IgD-negative memory B cell (primary cell): ENCODE measurements around the gene MSLN. TPM values are rescaled to one million over a fixed set of nuclear protein-coding genes. Genes with fewer than 3 reads are reported as not detected.

Experiments
- H3K27ac Mint-ChIP-seq, 3 donors: one replicate each; pipeline ENCODE4 v1.8.0; 2020 to 2022; ENCODE audit warnings: mild to moderate bottlenecking in 3 of 3, mixed read lengths in 3 of 3, moderate library complexity in 1 of 3
- H3K27me3 Mint-ChIP-seq: one replicate; pipeline ENCODE4 v1.8.0; 2021; ENCODE audit warnings: mixed read lengths
- H3K36me3 Mint-ChIP-seq: one replicate; pipeline ENCODE4 v1.8.0; 2020; ENCODE audit warnings: mild to moderate bottlenecking, mixed read lengths
- H3K4me1 Mint-ChIP-seq, 3 donors: one replicate each; pipeline ENCODE4 v1.8.0; 2020 to 2022; ENCODE audit warnings: mixed read lengths in 3 of 3, mild to moderate bottlenecking in 1 of 3
- H3K4me3 Mint-ChIP-seq, 4 donors: one replicate each; pipeline ENCODE4 v1.8.0; 2020 to 2022; ENCODE audit warnings: mild to moderate bottlenecking in 4 of 4, mixed read lengths in 4 of 4, moderate library complexity in 3 of 4
- H3K9me3 Mint-ChIP-seq, 3 donors: one replicate each; pipeline ENCODE4 v1.8.0; 2020 to 2021; ENCODE audit warnings: mixed read lengths in 3 of 3, mild to moderate bottlenecking in 1 of 3
- polyA plus RNA-seq: library from polyadenylated mRNA; unstranded; fragments of 300-500 nt; fragmentation: Illumina TruSeq; gene quantifications from one replicate; pipeline ENCODE4 v1.2.3, GENCODE V29; 2021

The MSLN gene
- polyA plus RNA-seq, 1 donor from 2014 or later = not detected

DNA sequence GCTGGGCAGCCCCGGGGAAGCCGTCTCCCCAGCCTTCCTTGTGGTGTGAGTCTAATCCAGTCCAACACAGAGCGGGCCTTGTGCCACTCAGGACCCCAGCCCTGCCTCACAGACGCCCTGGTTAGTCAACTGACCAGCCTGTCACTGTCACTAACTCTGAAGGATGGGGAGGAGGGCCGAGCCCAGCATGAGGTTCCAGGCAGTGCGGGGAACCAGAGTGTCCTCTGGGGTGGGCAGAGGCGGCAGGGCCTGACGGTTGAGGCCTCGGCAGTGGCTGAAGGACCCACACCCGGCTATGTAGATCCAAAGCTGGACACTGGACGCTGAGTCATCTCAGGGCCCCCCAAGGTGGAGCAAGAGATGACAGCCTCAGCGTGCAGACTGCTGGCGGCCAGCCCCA is 19.0 kb downstream of the MSLN start:
- H3K4me3 Mint-ChIP-seq = no peak overlapping the region
- H3K27ac Mint-ChIP-seq = no peak overlapping the region
- peaks cover 9% of the 10 kb centered on the region for H3K27me3 Mint-ChIP-seq
- no peaks in the 10 kb centered on the region for H3K9me3 Mint-ChIP-seq
- H3K4me1 Mint-ChIP-seq = peaks cover 0 to 2% (median 0%) of the 10 kb centered on the region in 3 donors
- no peaks in the 10 kb centered on the region for H3K36me3 Mint-ChIP-seq

GRCh38 chr16:780296-780695 is 19.8 kb downstream of the MSLN start:
- H3K4me1 Mint-ChIP-seq = peaks cover 0 to 6% (median 0%) of the 10 kb centered on the region in 3 donors
- no peak overlapping the region for H3K27ac Mint-ChIP-seq
- H3K36me3 Mint-ChIP-seq = no peaks in the 10 kb centered on the region
- no peak overlapping the region for H3K4me3 Mint-ChIP-seq
- no peaks in the 10 kb centered on the region for H3K9me3 Mint-ChIP-seq
- peaks cover 9% of the 10 kb centered on the region for H3K27me3 Mint-ChIP-seq

DNA sequence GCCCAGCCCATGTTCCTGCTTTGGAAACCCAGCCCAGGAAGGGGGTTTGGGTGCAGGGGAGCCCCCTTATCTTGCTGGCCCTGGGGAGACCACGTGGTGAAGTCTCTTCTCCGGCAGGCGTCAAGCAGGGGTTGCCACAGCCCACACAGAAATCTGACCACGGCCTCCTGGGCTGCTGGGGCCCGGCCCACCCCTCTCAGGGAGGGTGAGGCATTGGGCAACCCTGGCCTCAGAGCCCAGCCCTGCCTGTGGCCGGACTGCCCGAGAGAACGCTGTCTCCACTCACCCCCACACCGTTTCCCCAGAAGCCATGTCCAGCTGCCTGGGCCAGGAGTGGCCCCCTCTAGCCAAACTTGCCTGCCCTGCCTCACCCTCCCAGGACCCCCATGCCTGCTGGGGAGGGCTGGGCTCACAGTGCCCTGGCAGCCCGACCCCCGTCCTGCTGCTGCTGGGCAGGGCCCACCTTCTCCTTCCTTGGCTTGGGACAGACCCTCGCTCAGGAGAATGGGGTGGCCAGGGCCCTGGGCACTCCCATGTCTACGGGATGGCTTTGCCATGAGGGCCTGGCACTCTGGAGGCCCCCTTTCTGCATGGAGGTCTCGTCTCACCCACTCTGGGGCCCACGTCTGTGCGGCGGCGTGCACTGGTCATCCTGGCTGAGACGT is 20.9 kb downstream of the MSLN start:
- Mint-ChIP-seq H3K4me3 (no peak overlapping the region), H3K27ac (no peak overlapping the region), H3K36me3 (no peaks in the 10 kb centered on the region), H3K4me1 (peaks cover 0 to 6% (median 2%) of the 10 kb centered on the region in 3 donors), H3K9me3 (no peaks in the 10 kb centered on the region), H3K27me3 (peaks cover 9% of the 10 kb centered on the region)

- Mint-ChIP-seq H3K4me3 (no peak overlapping the region), H3K27ac (no peak overlapping the region), H3K27me3 (peaks cover 8% of the 10 kb centered on the region), H3K36me3 (no peaks in the 10 kb centered on the region), H3K4me1 (peaks cover 0 to 6% (median 4%) of the 10 kb centered on the region in 3 donors), H3K9me3 (no peaks in the 10 kb centered on the region)
These were observed 21.7 kb downstream of the MSLN start for GRCh38 chr16:782258-782657.

DNA sequence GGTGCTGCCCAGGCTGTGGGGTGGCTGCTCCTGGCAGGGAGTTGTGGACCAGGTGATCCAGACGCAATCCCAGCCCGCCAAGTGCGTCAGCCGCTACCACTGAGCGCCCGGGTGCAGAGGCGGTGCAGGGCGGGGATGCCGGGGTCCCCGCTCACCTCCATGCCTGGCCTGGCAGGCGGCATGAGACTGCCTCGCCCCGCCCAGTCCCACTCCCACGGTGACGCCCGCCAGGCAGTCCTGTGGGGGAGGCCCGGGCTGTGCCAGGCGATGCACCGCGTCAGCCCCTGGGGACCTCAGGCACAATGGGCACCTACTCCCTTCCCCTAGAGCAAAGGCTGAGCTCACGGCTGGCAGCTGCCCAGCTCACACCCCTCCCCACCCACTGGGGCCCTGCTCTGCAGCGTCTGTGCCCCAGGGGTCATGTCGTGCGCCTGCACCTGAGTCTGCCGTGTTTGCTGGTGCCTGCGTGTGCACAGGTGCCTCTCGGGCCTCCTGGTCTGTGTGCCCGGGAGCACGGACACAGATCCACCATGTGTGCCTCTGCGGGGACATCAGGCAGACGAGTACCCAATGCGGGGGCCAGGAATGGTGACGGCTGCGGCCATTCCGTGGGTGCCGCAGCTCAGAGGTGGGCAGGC is 22.4 kb downstream of the MSLN start:
- Mint-ChIP-seq H3K36me3 (no peaks in the 10 kb centered on the region), H3K4me1 (peaks cover 0 to 4% (median 4%) of the 10 kb centered on the region in 3 donors), H3K27ac (no peak overlapping the region), H3K4me3 (no peak overlapping the region), H3K9me3 (no peaks in the 10 kb centered on the region), H3K27me3 (peaks cover 4% of the 10 kb centered on the region)

GRCh38 chr16:783404-784161 is 23.0 kb downstream of the MSLN start:
- Mint-ChIP-seq H3K9me3 (no peaks in the 10 kb centered on the region), H3K36me3 (no peaks in the 10 kb centered on the region), H3K4me3 (no peak overlapping the region), H3K27me3 (peaks cover 2% of the 10 kb centered on the region), H3K27ac (no peak overlapping the region), H3K4me1 (peaks cover 0 to 4% (median 4%) of the 10 kb centered on the region in 3 donors)

DNA sequence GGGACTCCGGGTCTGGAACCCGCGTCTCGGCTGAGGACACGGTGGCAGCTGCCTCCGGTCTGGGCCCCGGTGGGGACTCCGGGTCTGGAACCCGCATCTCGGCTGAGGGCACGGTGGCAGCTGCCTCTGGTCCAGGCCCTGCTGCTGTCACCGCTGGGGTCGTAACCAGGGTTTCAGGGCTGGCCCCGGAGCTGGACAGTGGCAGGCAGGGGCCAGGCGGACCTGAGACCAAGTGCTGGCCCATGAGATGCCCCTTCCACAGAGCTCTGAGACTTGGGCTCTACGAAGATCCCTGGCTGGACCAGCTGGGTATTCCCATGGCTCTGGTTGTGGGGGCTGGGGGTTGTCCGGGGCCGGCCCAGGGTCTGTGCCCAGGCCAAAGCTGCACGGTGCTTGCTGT is 23.9 kb downstream of the MSLN start:
- Mint-ChIP-seq H3K4me3 (no peak overlapping the region), H3K4me1 (peaks cover 0 to 4% (median 4%) of the 10 kb centered on the region in 3 donors), H3K9me3 (no peaks in the 10 kb centered on the region), H3K36me3 (no peaks in the 10 kb centered on the region), H3K27ac (no peak overlapping the region), H3K27me3 (peaks cover 2% of the 10 kb centered on the region)

DNA sequence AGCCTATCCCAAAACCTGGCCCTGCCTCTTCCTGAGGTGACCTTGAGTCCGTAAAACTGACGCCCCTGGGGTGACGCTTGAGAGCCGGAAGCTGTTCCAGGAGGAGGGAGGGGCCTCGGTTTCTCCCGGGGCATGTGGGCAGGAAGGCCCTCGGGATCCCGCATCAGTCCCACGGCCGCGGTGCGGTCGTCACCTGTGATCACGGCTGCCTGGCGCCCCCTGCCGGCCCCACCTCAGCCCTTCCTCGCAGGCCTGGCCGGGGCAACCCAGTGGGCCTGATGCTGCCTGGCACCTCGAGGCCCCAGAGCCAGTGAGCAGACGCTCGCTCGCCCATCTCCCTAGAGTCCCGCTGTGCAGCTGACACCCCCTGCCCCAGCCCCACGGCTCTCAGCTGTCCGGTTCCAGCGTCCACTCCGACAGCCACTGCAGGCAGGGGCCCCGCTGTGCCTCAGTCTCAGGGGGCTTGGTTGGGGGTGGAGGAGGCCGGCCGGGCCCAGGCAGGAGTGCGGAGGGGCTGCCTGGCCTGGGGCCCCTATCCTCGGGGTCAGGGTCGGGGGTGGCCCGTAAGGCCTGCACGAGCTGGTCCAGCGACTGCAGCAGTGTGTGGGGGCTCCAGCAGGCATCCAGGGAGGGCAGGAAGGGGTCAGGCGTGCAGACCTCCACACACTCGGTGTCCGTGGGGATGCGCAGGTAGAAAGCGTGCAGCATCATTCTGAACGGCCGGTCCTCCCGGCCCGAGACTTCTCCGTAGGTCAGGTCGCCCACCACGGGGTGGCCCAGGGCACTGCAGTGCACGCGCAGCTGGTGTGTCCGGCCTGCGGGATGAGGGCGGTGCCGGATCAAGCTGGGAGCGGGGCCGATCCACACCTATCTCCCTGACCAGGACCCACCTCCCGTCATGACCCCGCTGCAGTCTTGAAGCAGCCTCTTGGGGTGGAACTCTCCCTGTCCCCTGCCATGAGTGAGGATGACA is 25.3 kb downstream of the MSLN start:
- H3K4me3 Mint-ChIP-seq = peak overlapping the region in 3 of 4 donors; percentile 36 to 90 (median 60)
- H3K36me3 Mint-ChIP-seq = no peaks in the 10 kb centered on the region
- no peaks in the 10 kb centered on the region for H3K27me3 Mint-ChIP-seq
- peak overlapping the region in 2 of 3 donors; percentile 73 to 74 for H3K27ac Mint-ChIP-seq
- H3K9me3 Mint-ChIP-seq = no peaks in the 10 kb centered on the region
- peaks cover 0 to 6% (median 4%) of the 10 kb centered on the region in 3 donors for H3K4me1 Mint-ChIP-seq

DNA sequence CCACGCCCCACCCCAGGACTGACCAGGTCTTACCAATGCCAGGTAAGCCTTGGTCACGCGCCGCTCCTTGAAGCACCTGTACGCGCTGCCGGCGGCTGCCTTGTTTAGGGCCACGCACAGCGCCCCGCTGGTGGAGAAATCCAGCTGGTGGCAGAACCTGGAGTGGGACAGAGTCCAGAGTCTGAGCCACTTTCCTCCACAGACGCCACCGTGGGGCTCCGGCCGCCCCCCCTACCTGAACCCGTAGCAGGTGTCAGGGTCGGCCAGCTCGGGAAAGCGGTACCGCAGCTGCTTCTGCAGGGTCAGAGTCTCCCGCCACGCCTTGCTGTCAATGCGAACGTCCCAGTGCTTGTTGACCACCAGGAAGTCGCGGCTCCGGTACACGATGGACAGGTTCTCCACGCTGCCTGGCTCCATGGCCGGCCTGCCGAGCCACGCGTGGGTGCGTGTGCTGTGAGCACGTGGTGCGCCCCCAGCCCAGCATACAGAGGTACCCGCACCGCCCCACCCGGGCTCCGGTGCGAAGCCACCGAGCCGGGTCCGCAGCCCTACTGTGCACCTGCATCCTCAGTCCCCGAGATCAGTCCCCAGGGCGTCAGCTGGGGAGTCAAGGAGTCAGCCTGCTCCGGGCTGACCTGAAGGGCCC is 26.9 kb downstream of the MSLN start:
- Mint-ChIP-seq H3K27me3 (no peaks in the 10 kb centered on the region), H3K27ac (peak overlapping the region in 1 of 3 donors; percentile 77), H3K4me3 (peak overlapping the region; percentile 85 to 90 (median 86)), H3K9me3 (no peaks in the 10 kb centered on the region), H3K36me3 (peaks cover 1% of the 10 kb centered on the region), H3K4me1 (peaks cover 0 to 6% (median 4%) of the 10 kb centered on the region in 3 donors)

GRCh38 chr16:787978-788398 is 27.5 kb downstream of the MSLN start, which contains the start of gene RPUSD1:
TSS of gene RPUSD1 (minus strand) at chr16:788381. CDS start at chr16:787737, 644 bp downstream.
- Mint-ChIP-seq H3K27me3 (no peaks in the 10 kb centered on the region), H3K36me3 (peaks cover 1% of the 10 kb centered on the region), H3K27ac (peak within 1 kb of the TSS in 1 of 3 donors; percentile 77), H3K4me3 (peak within 1 kb of the TSS; percentile 85 to 90 (median 86)), H3K9me3 (no peaks in the 10 kb centered on the region), H3K4me1 (peaks cover 0 to 6% (median 4%) of the 10 kb centered on the region in 3 donors)

DNA sequence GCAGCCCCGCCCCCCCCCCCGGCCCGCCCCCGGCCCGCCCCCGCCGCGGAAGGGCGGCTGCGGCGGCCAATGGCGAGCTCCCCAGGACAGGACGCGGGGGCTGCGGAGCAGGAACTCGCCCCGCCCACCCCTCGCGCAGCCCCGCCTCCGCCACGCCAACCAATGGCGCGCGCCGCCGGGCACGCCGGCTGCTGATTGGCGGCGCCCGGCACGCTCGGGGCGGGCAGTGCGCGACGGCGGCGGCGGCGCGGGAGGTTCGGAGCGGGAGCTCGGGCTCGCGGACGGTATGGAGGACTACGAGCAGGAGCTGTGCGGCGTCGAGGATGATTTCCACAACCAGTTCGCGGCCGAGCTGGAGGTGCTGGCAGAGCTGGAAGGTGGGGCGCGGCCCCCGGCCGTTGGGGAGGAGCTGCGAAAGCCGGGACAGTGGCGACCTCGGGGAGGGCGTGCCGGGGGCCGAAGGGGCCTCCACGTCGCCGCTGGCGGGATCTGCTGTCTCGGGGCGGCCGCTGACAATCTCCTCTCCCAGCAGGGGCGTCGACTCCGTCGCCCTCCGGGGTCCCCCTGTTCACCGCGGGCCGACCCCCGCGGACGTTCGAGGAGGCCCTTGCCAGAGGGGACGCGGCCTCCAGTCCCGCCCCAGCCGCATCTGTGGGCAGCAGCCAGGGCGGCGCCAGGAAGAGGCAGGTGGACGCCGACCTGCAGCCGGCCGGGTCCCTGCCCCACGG is 28.0 kb downstream of the MSLN start, which contains the start of gene CHTF18:
TSS of gene CHTF18 (plus strand) at position 222 of the 728 bp plus-strand sequence. CDS start at position 287, 65 bp downstream.
- Mint-ChIP-seq H3K36me3 (peaks cover 1% of the 10 kb centered on the region), H3K9me3 (no peaks in the 10 kb centered on the region), H3K27me3 (no peaks in the 10 kb centered on the region), H3K4me3 (peak within 1 kb of the TSS; percentile 85 to 90 (median 86)), H3K4me1 (peaks cover 0 to 6% (median 4%) of the 10 kb centered on the region in 3 donors), H3K27ac (peak within 1 kb of the TSS in 1 of 3 donors; percentile 77)

DNA sequence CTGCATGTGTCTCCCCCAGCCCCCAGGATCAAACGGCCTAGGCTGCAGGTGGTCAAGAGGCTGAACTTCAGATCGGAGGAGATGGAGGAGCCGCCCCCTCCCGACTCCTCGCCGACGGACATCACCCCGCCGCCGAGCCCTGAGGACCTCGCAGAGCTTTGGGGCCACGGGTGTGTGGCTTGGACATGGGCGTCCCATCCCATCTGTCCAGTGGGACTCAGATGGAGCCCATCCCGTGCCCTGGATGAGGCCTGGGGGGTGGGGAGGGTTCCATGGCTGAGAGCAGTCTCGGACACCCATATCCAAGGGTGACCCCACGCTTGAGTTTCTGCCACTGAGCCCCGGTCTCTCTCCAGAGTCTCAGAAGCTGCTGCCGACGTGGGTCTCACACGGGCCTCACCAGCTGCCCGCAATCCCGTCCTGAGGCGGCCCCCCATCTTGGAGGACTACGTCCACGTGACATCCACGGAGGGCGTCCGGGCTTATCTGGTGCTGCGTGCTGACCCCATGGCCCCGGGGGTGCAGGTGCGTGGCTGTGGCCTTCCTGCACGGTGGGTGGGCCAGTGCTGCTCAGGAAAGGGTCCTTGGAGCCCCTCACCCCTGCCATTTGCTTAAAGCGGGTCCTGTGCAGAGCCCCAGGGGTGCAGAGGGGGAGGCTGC is 28.8 kb downstream of the MSLN start:
- Mint-ChIP-seq H3K4me3 (peak overlapping the region in 2 of 4 donors; percentile 50 to 63), H3K27me3 (no peaks in the 10 kb centered on the region), H3K4me1 (peaks cover 0 to 6% (median 4%) of the 10 kb centered on the region in 3 donors), H3K9me3 (no peaks in the 10 kb centered on the region), H3K27ac (no peak overlapping the region), H3K36me3 (peaks cover 1% of the 10 kb centered on the region)

DNA sequence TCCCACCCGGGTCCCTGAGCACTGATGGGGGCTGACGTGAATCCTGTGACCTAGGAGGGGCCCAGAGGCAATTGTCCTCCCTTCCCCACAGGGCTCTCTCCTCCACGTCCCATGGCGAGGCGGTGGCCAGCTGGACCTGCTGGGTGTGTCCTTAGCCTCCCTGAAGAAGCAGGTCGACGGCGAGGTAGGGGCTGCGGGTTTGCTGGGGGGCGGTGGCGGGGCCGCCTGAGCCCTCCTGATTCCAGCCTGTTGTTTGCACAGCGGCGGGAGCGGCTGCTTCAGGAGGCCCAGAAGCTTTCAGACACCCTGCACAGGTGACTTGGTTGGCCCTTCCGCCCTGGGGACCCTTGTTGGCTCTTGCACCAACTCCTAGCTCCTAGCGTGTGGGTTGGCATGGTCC is 29.6 kb downstream of the MSLN start:
- Mint-ChIP-seq H3K4me3 (peak overlapping the region; percentile 37 to 78 (median 52)), H3K9me3 (no peaks in the 10 kb centered on the region), H3K36me3 (peaks cover 1% of the 10 kb centered on the region), H3K27me3 (no peaks in the 10 kb centered on the region), H3K4me1 (peaks cover 0 to 4% (median 3%) of the 10 kb centered on the region in 3 donors), H3K27ac (peak overlapping the region in 1 of 3 donors; percentile 71)
